Heart right ventricle (tissue), 16 donors: ENCODE results near the gene EYA4. TPM values are rescaled to one million over a fixed set of nuclear protein-coding genes. Genes with fewer than 3 reads are reported as not detected.
"Not testable (repeated sequence)": the region's sequence is repeated elsewhere in the genome, so short reads cannot be mapped to it uniquely, and the experiment has no call there.

Source experiments
- ATAC-seq, 8 donors: fragments of 200-7000 bp; cut with Tn5 transposase; one replicate each; pipeline ENCODE4 v1.9.1; 2020; ENCODE audit warnings: mild to moderate bottlenecking in 8 of 8, moderate library complexity in 8 of 8, moderate number of reproducible peaks in 1 of 8
- DNase-seq, 2 donors: peaks; one replicate each; pipeline ENCODE4 v3.0.0-alpha.2; 2020
- H3K27ac ChIP-seq, 10 donors: fragments of 200-600 bp; sonication (generic) in 2 of 10; one replicate each; pipeline versions ENCODE4 v1.5.0 to v1.8.0; 2020 to 2022; ENCODE audit warnings: mild to moderate bottlenecking in 3 of 10
- H3K27me3 ChIP-seq, 7 donors: fragments of 200-600 bp; one replicate each; pipeline ENCODE4 v1.8.0; 2021 to 2022; ENCODE audit warnings: mild to moderate bottlenecking in 2 of 7
- H3K36me3 ChIP-seq, 9 donors: fragments of 200-600 bp; sonication (generic) in 1 of 9; one replicate each; pipeline versions ENCODE4 v1.5.0 to v1.8.0; 2020 to 2022; ENCODE audit warnings: mild to moderate bottlenecking in 2 of 9
- H3K4me1 ChIP-seq, 9 donors: fragments of 200-600 bp; sonication (generic) in 1 of 9; one replicate each; pipeline versions ENCODE4 v1.5.0 to v1.8.0; 2020 to 2022; ENCODE audit warnings: mild to moderate bottlenecking in 4 of 9
- H3K4me3 ChIP-seq, 10 donors: fragments of 200-600 bp; sonication (generic) in 2 of 10; one replicate each; pipeline versions ENCODE4 v1.5.0 to v1.8.0; 2020 to 2022; ENCODE audit warnings: mild to moderate bottlenecking in 7 of 10, moderate library complexity in 2 of 10
- H3K9me3 ChIP-seq, 11 donors: fragments of 200-600 bp in 10 of 11; sonication (generic) in 2 of 11; one replicate each; pipeline versions ENCODE4 v1.5.0 to v1.8.0; 2013 to 2022; ENCODE audit warnings: mild to moderate bottlenecking in 2 of 11, control low read depth in 1 of 11, moderate library complexity in 1 of 11
- WGBS, 2 donors: extraction: QIAGEN DNeasy Blood & Tissue Kit; methylation state at CpG; one replicate each; pipeline ENCODE4 v1.1.7; 2013; ENCODE audit warnings: inconsistent platforms in 1 of 2; 5-methylcytosine and 5-hydroxymethylcytosine counted together
- intact Hi-C, 10 donors: fragments of 100-400 bp; cut with DNase I; formaldehyde crosslinking; loops; one replicate each; pipeline versions ENCODE4 v1.11.1 to v1.14.2; 2022
- polyA plus RNA-seq, 2 donors: library from polyadenylated mRNA; stranded (reverse); fragments of 200-250 nt; gene quantifications; one replicate each; pipeline ENCODE4 v1.2.3, GENCODE V29; 2013
- total RNA-seq, 10 donors: library from RNA; stranded (reverse); fragmentation: NEBNext Ultra II Directional in 3 of 10; extraction: Animal tissue kit (Norgen Biotek cat#: 25700) in 3 of 10; gene quantifications; one replicate each; pipeline versions ENCODE4 v1.2.1 to v1.2.4, GENCODE V29; 2021 to 2023
- TF ChIP-seq, protein P1 (sequence below), 9 donors: fragments of 200-600 bp; sonication (generic) in 2 of 9; IDR thresholded peaks; one replicate each; pipeline versions ENCODE4 v1.5.0 to v1.8.0; 2021 to 2022; ENCODE audit warnings: antibody characterized with exemption in 9 of 9, mild to moderate bottlenecking in 5 of 9, moderate library complexity in 1 of 9
- donor health status: Arrhythmogenic right ventricular cardiomyopathy.
- donor health status: ischemic (EF 13 %, LVEDD 7.1; RV severe dilation, severe dysfunction).
- donor health status: healthy with polysubstance abuse.
- donor health status: DM: no; HTN: yes; CAD: no.
- donor health status: DM: no; HTN: no; CAD: no.
- donor health status: ischemic (EF 25% LVEDD 6.9; RV normal size, moderate dysfunction).
- donor health status: ischemic (EF 25% LVEDD 5.7; RV mildly dilated, moderate dysfunction).
- donor health status: healthy.
- donor health status: DM: yes; HTN: yes; CAD: no.
- donor health status: Ischemic cardiomyopathy.
- donor health status: ischemic (EF 35%, LVEDD 5.7; RV mildly dilated, moderate dysfunction).
- donor health status: nonischemic (EF 11% LVEDD 7.7; RV severe dilation, severe dysfunction).
- donor health status: DM: yes; HTN: yes; CAD: no.
- donor health status: PGD.
- donor health status: ischemic (EF 29% LVEDD 5.4; RV normal size, mild dysfunction).
- donor health status: nonischemic (EF 23%, LVEDD 6.1; RV moderate dilation, normal function).

The EYA4 gene
- total and polyA plus RNA-seq, 12 donors = 1.6 to 30.2 (median 17.9) TPM

DNA sequence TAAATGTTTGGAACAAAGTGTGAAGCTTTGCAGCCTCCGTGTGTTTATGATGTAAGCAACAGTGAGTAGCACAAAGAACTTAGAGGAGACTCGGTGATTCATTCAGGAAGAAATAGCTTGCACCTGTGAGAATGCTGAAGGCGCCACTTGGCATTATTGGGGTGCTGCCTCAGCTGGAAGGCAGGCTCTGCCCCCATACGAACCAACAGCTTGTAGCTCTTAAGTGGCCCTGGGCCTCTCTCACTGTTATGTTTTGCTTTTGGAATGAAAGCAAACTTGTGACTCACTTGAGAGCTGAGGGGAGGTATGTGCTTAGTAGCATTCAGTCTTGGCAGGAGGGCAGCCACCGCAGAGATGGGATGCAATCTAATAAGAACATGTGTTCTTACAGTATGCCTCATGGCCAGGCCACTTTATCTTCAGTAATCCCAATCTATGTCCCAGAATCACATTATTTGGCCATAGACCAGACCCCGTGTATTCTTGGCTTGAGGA lies 310.7 kb downstream of the EYA4 start:
- Histone ChIP-seq H3K9me3 (no peaks in the 10 kb centered on the region), H3K36me3 (no peaks in the 10 kb centered on the region), H3K27ac (peak overlapping the region in 1 of 10 donors; percentile 30), H3K27me3 (no peaks in the 10 kb centered on the region), H3K4me1 (peaks cover 0 to 21% (median 6%) of the 10 kb centered on the region in 9 donors), H3K4me3 (no peak overlapping the region)
- peak; percentile 59 to 90 (median 80) for ATAC-seq
- TF ChIP-seq, protein P1, sequence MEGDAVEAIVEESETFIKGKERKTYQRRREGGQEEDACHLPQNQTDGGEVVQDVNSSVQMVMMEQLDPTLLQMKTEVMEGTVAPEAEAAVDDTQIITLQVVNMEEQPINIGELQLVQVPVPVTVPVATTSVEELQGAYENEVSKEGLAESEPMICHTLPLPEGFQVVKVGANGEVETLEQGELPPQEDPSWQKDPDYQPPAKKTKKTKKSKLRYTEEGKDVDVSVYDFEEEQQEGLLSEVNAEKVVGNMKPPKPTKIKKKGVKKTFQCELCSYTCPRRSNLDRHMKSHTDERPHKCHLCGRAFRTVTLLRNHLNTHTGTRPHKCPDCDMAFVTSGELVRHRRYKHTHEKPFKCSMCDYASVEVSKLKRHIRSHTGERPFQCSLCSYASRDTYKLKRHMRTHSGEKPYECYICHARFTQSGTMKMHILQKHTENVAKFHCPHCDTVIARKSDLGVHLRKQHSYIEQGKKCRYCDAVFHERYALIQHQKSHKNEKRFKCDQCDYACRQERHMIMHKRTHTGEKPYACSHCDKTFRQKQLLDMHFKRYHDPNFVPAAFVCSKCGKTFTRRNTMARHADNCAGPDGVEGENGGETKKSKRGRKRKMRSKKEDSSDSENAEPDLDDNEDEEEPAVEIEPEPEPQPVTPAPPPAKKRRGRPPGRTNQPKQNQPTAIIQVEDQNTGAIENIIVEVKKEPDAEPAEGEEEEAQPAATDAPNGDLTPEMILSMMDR (IDR thresholded peaks at IDR 0.05) = no peak
- peak in 1 of 2 donors; percentile 15 for DNase-seq
- intact Hi-C loops = loop anchor here (2.0 to 10.0 kb wide), 12 partner anchors 365 to 730 kb away; no protein-coding TSS in a partner anchor
- 40 to 44% methylated on average over 6 of the region's 6 CpGs for WGBS, 2 donors

DNA sequence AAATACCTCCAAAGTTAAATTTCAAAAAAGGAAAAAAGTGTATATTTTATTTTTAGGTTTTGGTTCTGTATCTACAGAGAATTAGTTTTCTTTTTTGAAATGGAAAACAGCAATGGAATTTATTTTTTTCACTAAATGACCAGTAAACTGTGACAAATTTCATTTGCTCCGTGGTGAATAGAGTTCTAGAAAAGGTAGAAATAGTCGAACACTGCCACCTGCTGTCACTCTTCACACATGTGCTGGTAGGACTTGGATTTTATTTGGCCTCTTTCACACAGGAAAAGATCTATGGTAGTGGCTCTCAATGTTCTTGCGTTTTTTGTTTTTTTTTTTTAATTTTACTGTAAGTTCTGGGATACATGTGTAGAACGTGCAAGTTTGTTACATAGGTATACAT lies 312.5 kb downstream of the EYA4 start:
- TF ChIP-seq, protein P1 (IDR thresholded peaks at IDR 0.05) = peak; percentile 16 to 71 (median 59)
- DNase-seq = peak in 1 of 2 donors; percentile 47
- H3K27ac ChIP-seq = no peak overlapping the region

DNA sequence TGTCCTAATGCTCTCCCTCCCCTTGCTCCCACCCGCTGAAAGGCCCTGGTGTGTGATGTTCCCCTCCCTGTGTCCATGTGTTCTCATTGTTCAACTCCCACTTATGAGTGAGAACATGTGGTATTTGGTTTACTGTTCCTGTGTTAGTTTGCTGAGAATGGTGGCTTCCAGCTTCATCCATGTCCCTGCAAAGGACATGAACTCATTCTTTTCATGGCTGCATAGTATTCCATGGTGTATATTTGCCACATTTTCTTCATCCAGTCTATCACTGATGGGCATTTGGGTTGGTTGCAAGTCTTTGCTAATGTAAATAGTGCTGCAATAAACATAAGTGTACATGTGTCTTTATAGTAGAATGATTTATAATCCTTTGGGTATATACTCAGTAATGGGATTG lies 313.0 kb downstream of the EYA4 start:
- 80 to 81% methylated on average over 1 of the region's 1 CpG for WGBS, 2 donors
- intact Hi-C loops = loop anchor here (5.0 to 10.0 kb wide), 11 partner anchors 367 to 732 kb away; no protein-coding TSS in a partner anchor

More for the DNA sequence above, 312.5 kb downstream of the EYA4 start:
- Histone ChIP-seq H3K36me3 (no peaks in the 10 kb centered on the region), H3K4me3 (no peak overlapping the region), H3K9me3 (peaks cover 0 to 5% (median 0%) of the 10 kb centered on the region in 11 donors), H3K27me3 (no peaks in the 10 kb centered on the region), H3K4me1 (peaks cover 0 to 21% (median 6%) of the 10 kb centered on the region in 9 donors)
- peak in 6 of 8 donors; percentile 49 to 75 (median 66) for ATAC-seq
- intact Hi-C loops = loop anchor here (2.0 to 10.0 kb wide), 12 partner anchors 366 to 731 kb away; no protein-coding TSS in a partner anchor
- WGBS, 2 donors = 6 to 13% methylated on average over 4 of the region's 4 CpGs

DNA sequence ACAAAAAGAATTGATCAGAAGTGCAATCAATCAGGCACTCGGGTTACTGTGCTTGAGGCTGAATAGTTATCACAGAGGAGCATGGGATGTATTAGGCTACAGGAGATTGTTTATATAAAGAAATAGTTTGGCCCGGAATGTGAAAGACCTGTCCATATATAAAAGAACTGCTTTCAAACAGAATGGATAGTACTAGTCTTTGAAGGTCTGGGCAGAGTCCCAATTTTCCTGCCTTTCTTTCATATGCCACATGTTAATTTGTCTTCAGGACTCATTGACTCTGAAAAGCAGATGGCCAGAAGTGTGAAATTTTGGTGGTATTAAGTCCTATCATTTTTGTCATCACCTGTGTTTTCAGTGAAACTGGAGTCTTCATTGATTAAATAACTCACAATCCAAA lies 314.5 kb downstream of the EYA4 start:
- intact Hi-C loops = loop anchor here in 7 of 10 donors (5.0 to 10.0 kb wide), 6 partner anchors 371 to 731 kb away; no protein-coding TSS in a partner anchor
- ATAC-seq = no peak
- Histone ChIP-seq H3K9me3 (peaks cover 0 to 25% (median 12%) of the 10 kb centered on the region in 11 donors), H3K36me3 (no peaks in the 10 kb centered on the region), H3K27me3 (no peaks in the 10 kb centered on the region), H3K4me3 (no peak overlapping the region), H3K4me1 (peaks cover 0 to 15% (median 4%) of the 10 kb centered on the region in 9 donors), H3K27ac (no peak overlapping the region)
- DNase-seq = no peak
- TF ChIP-seq, protein P1 (IDR thresholded peaks at IDR 0.05) = no peak
- 75 to 92% methylated on average over 2 of the region's 2 CpGs for WGBS, 2 donors

More for the DNA sequence above, 313.0 kb downstream of the EYA4 start:
- ATAC-seq, H3K4me3 ChIP-seq, H3K27me3 ChIP-seq, H3K36me3 ChIP-seq, H3K9me3 ChIP-seq, H3K27ac ChIP-seq, DNase-seq: not testable (repeated sequence)
- peaks cover 0 to 21% (median 6%) of the 10 kb centered on the region in 9 donors for H3K4me1 ChIP-seq

DNA sequence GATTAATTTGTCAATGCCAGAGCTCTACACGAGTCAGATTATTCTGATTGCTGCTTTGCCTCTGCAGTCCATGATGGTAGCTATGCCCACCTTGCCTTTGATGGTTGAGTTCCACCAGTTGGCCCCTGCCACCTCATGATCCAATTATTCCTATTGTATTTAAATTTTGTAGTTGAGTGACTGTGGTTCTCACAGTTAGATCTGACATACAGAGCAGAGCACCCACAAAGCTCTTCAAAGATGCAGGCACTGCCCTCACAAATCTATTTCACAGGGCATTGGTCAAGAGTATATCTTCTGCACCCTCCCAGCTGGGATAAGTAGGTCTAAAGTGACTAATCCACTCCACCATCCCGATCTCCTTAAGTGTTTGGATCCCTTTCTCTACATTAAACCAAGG lies 318.8 kb downstream of the EYA4 start:
- Histone ChIP-seq H3K36me3 (no peaks in the 10 kb centered on the region), H3K27me3 (no peaks in the 10 kb centered on the region), H3K9me3 (peaks cover 0 to 30% (median 13%) of the 10 kb centered on the region in 11 donors), H3K27ac (no peak overlapping the region), H3K4me3 (no peak overlapping the region), H3K4me1 (no peaks in the 10 kb centered on the region)
- intact Hi-C loops = loop anchor here in 9 of 10 donors (5.0 to 10.0 kb wide), 6 partner anchors 375 to 735 kb away; no protein-coding TSS in a partner anchor
- 77 to 88% methylated on average over 2 of the region's 2 CpGs for WGBS, 2 donors
- DNase-seq (no peak), ATAC-seq (no peak)
- TF ChIP-seq, protein P1 (IDR thresholded peaks at IDR 0.05) = no peak
